GM12865 (cell line): ENCODE measurements around the gene DTX3L.

Source experiments
- DNase-seq: peaks from one replicate; pipeline ENCODE4 v3.0.0; 2010; ENCODE audit warnings: low read depth
- H3K4me3 ChIP-seq: 2 replicates; pipeline ENCODE4 v1.5.1; 2011; ENCODE audit warnings: mild to moderate bottlenecking, low read depth, low read length, control low read depth
- CTCF ChIP-seq: IDR thresholded peaks from 2 replicates; pipeline ENCODE4 v1.5.1; 2011; ENCODE audit warnings: low read length, control low read depth, low read depth, inconsistent platforms; ENCODE audit not compliant: insufficient read depth; ENCODE audit errors: missing control alignments

The DTX3L gene

GRCh38 chr3:122598556-122598955, 34.4 kb downstream of the DTX3L start:
- no peak overlapping the region for H3K4me3 ChIP-seq

DNA sequence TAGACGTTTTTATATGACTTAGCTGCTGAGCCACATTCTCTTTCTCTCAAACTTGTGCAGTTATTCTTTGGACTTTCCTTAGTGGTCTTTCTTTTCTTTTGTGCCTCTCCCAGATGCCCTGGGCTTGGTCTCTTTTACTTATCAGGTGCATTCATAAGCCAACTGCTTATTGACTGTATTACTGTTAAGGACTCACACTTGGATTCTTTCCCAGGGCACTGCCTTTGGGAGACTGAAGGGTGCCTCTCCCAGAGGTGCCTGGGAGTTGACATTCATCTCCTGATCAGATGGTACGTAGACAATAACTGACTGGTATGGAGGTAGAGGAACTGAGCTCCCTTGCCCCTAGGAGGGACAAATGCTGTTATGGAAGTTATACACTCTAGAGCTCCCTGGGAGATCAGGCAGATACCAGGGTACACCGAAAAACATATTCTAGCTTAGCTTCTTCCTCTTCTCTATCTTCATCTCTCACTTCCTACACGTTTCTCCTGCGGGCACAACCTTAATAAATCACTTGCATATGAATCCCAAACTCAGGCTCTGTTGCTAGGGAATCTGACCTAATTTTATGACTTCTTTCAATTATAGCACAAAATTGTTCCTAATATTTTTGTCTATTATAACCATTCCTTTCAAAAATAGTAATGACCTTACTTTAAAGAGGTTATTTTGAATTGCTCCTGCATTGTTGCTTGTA, 38.0 kb downstream of the DTX3L start:
- TF ChIP-seq CTCF = no peak
- no peak for DNase-seq
- no peak overlapping the region for H3K4me3 ChIP-seq

More at GRCh38 chr3:122598556-122598955, 34.4 kb downstream of the DTX3L start:
- TF ChIP-seq CTCF = no peak
- no peak for DNase-seq

GRCh38 chr3:122603056-122603455, 38.9 kb downstream of the DTX3L start:
- H3K4me3 ChIP-seq = no peak overlapping the region
- no peak for TF ChIP-seq CTCF

DNA sequence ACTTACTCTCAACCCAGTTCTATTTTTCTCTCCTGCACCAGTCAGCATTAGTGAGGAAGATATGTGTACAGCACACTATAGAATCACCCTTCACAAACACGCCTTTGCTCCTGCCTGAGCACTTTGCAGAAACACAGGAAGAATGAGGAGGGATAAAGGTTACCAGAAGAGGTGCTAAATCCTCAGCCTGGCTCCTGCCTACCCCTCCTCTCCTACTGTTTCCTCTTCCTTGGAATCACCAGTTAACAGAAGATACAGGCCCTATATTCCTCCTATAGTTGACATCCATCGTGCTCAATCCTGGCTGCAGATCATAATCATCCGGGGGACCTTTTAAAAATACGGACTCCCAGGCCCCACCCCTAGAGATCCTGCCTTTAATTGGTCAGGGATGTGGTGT, 42.2 kb downstream of the DTX3L start:
- H3K4me3 ChIP-seq = no peak overlapping the region
- no peak for TF ChIP-seq CTCF

More at GRCh38 chr3:122603056-122603455, 38.9 kb downstream of the DTX3L start:
- no peak for DNase-seq

DNA sequence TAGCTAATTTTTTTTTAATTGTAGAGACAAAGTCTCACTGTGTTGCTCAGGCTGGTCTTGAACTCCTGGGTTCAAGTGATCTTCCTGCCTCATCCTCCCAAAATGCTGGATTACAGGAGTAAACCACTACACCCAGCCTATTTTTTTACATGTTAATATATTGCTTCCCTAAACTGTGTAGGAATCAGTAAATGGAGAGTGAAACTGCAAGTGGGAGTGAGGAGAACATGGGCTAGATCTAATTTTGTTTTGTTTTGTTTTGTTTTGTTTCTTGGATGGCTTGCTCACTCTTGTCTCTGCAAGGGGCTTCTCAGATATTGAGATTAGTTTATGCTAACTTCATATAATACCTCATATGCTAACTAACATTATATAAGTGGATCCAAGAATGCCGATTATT, 44.8 kb downstream of the DTX3L start:
- TF ChIP-seq CTCF = no peak
- no peak overlapping the region for H3K4me3 ChIP-seq
- no peak for DNase-seq

More for the DNA sequence above, 42.2 kb downstream of the DTX3L start:
- no peak for DNase-seq

DNA sequence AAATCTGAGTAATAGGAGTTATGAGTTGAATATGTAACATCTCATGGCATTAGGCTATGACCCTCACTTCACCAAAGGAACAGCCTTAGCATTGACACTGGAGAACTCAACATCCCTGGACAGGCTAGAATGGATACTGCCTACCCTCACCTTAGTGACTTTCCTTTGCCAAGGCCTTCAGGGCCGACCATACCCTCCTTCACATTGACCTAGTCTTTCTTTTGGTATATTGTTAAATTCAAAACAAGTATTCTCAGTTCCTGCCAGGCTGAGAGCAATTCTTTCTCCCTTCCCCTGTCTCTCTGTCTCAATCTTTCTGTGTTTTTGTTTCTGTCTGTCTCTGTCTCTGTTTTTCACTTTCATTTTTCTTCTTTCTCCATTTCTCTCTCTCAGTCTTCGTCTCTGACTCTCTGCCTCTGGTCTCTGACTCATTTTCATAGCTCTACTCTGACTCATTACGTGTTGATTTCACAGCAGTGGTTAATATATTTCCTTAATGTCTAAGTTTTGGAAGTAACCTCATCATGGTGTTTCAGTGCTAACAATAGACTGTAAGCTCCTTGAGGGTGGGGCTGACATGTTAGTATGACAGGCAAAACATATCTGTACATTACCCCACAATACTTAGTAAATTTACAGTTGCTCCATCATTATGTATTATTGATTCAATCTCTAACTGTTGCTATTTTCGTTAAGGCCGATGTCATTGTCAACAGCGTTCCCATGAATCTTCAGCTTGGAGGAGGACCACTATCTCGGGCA, 45.8 kb downstream of the DTX3L start:
- no peak overlapping the region for H3K4me3 ChIP-seq
- no peak for TF ChIP-seq CTCF
- peak; percentile 94 for DNase-seq
